ENCODE results near the gene CD48. TPM values are rescaled to one million over a fixed set of nuclear protein-coding genes. Genes with fewer than 3 reads are reported as not detected.

The CD48 gene
- total and polyA plus RNA-seq, 2 of the 4 experiments (the other 2 are of a cell fraction): not detected

DNA sequence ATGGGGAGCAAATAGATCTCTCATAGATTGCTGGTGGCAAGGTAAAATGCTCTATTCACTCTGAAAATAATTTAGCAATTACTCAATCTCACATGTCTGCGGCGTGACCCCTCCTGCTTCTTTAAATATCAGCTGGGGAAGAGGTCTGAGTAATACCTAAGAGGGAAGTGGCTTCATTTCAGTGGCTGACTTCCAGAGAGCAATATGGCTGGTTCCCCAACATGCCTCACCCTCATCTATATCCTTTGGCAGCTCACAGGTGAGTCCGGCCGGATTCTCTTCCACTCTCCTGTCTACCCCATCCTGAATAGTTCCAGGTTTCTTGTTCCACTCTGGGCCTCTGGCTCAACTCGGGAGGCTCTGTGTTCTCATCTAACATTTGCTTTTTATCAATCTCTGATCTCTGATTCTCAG is 27.5 kb upstream of the CD48 start, which contains the start of gene SLAMF7:
Gene SLAMF7 (plus strand): TSS at position 150 of the 414 bp plus-strand sequence. CDS start 55 bp downstream, at position 205.
- H4K20me1 ChIP-seq (ENCODE audit: insufficient read depth, low read length): no peaks in the 10 kb centered on the region
- no peak within 1 kb of the TSS for H2BK120ac ChIP-seq (ENCODE audit: low read depth, low read length)
- no peak within 1 kb of the TSS for H3K23ac ChIP-seq (ENCODE audit: low read depth, low read length)
- no peak within 1 kb of the TSS for H3K18ac ChIP-seq (ENCODE audit: low read depth, low read length)
- no peak for TF ChIP-seq CEBPB (IDR thresholded peaks at IDR 0.05; ENCODE audit: low read depth, low read length)
- no peak for TF ChIP-seq RFX5 (IDR thresholded peaks at IDR 0.05; ENCODE audit: low read depth, low read length)
- no peak for TF ChIP-seq SMC3 (IDR thresholded peaks at IDR 0.05; ENCODE audit: low read depth, low read length)
- TF ChIP-seq MXI1 (IDR thresholded peaks at IDR 0.05; ENCODE audit: borderline replicate concordance, low read depth, low read length): no peak
- TF ChIP-seq MAFK (IDR thresholded peaks at IDR 0.05; ENCODE audit: low read depth, low read length): no peak
- TF ChIP-seq FOS (IDR thresholded peaks at IDR 0.05; ENCODE audit: low read depth, low read length): no peak
- TF ChIP-seq CHD1 (IDR thresholded peaks at IDR 0.05; ENCODE audit: low read depth, low read length): no peak
- TF ChIP-seq RCOR1 (IDR thresholded peaks at IDR 0.05; ENCODE audit: insufficient replicate concordance, low read length): no peak
- no peak within 1 kb of the TSS for H2AK9ac ChIP-seq (replicated peaks; ENCODE audit: low read depth, low read length, poor library complexity)
- H3K4ac ChIP-seq (ENCODE audit: low read depth, low read length): no peak within 1 kb of the TSS
- no CpG with 5 or more reads among the region's 5 CpGs for WGBS, 2 experiments (ENCODE audit: extremely low coverage in 2 of 2, insufficient read length in 1 of 2)
- no peak within 1 kb of the TSS for H3K14ac ChIP-seq (replicated peaks; ENCODE audit: low read depth, low read length)
- dilution Hi-C loops (cut with HindIII; ENCODE audit: low sequenced_read_pairs, unreplicated experiment) (no loop called here), intact Hi-C loops (cut with micrococcal nuclease) (no loop called here), in situ Hi-C loops (cut with MboI; ENCODE audit: low sequenced_read_pairs) (loop anchor here (10.0 kb wide), 1 partner anchor 64 kb away; no protein-coding TSS in a partner anchor)
- CTCF ChIA-PET: no interaction called here
- no peak within 1 kb of the TSS for H2BK15ac ChIP-seq (ENCODE audit: low read depth, low read length)
- no peak within 1 kb of the TSS for H2AK5ac ChIP-seq (ENCODE audit: low read depth, low read length)
- H4K5ac ChIP-seq (ENCODE audit: low read depth, low read length): no peak within 1 kb of the TSS
- DNase-seq (no peak), ATAC-seq (ENCODE audit: low read depth) (no peak)
- no peak within 1 kb of the TSS for H3K27ac ChIP-seq (ENCODE audit: insufficient read depth, low read length)
- no peak within 1 kb of the TSS for H2BK5ac ChIP-seq (ENCODE audit: low read depth, low read length, poor library complexity, severe bottlenecking)
- H3K36me3 ChIP-seq (ENCODE audit: control insufficient read depth, insufficient read depth, low read length): no peaks in the 10 kb centered on the region
- H3K9me3 ChIP-seq (ENCODE audit: control insufficient read depth, insufficient read depth, low read length): no peaks in the 10 kb centered on the region
- no peak within 1 kb of the TSS for H3K4me3 ChIP-seq (ENCODE audit: insufficient read depth, low read depth, low read length)
- no peak within 1 kb of the TSS for H4K8ac ChIP-seq (ENCODE audit: low read depth in 2 of 2, low read length in 2 of 2)
- BruUV-seq (replicated peaks): no TSS peak
- no peak within 1 kb of the TSS for H4K91ac ChIP-seq (ENCODE audit: insufficient read depth, low read depth, low read length)
- H2AFZ ChIP-seq (replicated peaks; ENCODE audit: low read length, poor library complexity): no peak within 1 kb of the TSS
- no peak within 1 kb of the TSS for H3K9ac ChIP-seq (ENCODE audit: low read depth, low read length)
- no peak within 1 kb of the TSS for H2BK20ac ChIP-seq (ENCODE audit: low read depth, low read length)
- POLR2A ChIA-PET (ENCODE audit: unreplicated experiment): no interaction called here
- no peaks in the 10 kb centered on the region for H3K27me3 ChIP-seq (ENCODE audit: control insufficient read depth, insufficient read depth, low read length)
- no peaks in the 10 kb centered on the region for H3K79me1 ChIP-seq (ENCODE audit: low read depth in 1 of 2, low read length in 2 of 2)
- H3K4me1 ChIP-seq (ENCODE audit: control insufficient read depth, insufficient read depth, low read length): no peaks in the 10 kb centered on the region
- H3K56ac ChIP-seq (ENCODE audit: extremely low read depth, insufficient read depth, low read length): no peak within 1 kb of the TSS
- H3K4me2 ChIP-seq (ENCODE audit: low read depth, low read length): no peak within 1 kb of the TSS
- H3K9me1 ChIP-seq (ENCODE audit: insufficient read depth, low read length): no peaks in the 10 kb centered on the region
